Activated naive CD8-positive, alpha-beta T cell treated with anti-CD3 and anti-CD28 coated beads, Interleukin-2, amount 50 U/mL, for 24 hours (primary cell): ENCODE results near the gene CDH15.
"Not testable (repeated sequence)": the region's sequence is repeated elsewhere in the genome, so short reads cannot be mapped to it uniquely, and the experiment has no call there.

ENCODE experiments used
- ATAC-seq: fragments of 150-1000 bp; cut with Tn5 transposase; one replicate; pipeline ENCODE4 v1.10.0; 2021
- DNase-seq: peaks from one replicate; pipeline ENCODE4 v3.0.0; 2021
- H3K27ac Mint-ChIP-seq: one replicate; pipeline ENCODE4 v1.8.0; 2021; ENCODE audit warnings: mild to moderate bottlenecking, mixed read lengths
- H3K27me3 Mint-ChIP-seq: one replicate; pipeline ENCODE4 v1.8.0; 2021; ENCODE audit warnings: mixed read lengths
- H3K36me3 Mint-ChIP-seq: one replicate; pipeline ENCODE4 v1.8.0; 2021; ENCODE audit warnings: low read depth, mixed read lengths
- H3K4me1 Mint-ChIP-seq: one replicate; pipeline ENCODE4 v1.8.0; 2021; ENCODE audit warnings: mixed read lengths
- H3K4me3 Mint-ChIP-seq: one replicate; pipeline ENCODE4 v1.8.0; 2021; ENCODE audit warnings: mild to moderate bottlenecking, moderate library complexity, mixed read lengths
- H3K9me3 Mint-ChIP-seq: one replicate; pipeline ENCODE4 v1.8.0; 2021; ENCODE audit warnings: mixed read lengths

Gene CDH15

DNA sequence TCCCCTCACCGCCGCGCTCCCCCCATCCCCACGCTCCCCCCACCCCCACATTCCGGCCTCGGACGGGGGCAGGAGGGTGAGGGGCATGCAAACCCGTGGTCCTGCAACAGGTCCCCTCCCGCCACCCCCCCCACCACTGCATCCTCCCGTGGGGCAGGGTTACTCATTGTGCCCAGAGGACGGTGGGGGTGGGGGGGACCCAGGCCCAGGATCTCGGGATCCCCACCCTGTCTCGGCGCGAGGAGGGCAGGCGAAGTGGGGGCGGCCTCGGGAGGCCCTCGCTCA lies 20.3 kb downstream of the CDH15 start:
- no peak for ATAC-seq

DNA sequence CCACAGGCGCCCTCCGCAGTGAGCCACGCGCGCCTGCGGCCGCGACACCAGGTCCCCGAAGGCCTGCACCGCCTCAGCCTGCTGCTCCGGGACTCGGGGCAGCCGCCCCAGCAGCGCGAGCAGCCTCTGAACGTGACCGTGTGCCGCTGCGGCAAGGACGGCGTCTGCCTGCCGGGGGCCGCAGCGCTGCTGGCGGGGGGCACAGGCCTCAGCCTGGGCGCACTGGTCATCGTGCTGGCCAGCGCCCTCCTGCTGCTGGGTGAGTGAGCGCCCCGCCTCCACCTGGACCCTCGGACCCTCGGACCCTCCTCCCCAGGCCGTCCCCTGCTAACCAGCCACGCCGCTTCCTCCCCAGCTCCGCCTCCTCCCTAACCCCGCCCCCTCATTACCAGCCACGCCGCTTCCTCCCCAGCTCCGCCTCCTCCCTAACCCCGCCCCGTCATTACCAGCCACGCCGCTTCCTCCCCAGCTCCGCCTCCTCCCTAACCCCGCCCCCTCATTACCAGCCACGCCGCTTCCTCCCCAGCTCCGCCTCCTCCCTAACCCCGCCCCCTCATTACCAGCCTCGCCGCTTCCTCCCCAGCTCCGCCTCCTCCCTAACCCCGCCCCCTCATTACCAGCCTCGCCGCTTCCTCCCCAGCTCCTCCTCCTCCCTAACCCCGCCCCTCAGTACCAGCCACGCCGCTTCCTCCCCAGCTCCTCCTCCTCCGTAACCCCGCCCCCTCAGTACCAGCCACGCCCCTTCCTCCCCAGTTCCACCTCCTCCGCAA lies 20.8 kb downstream of the CDH15 start:
- not testable (repeated sequence) for H3K27ac Mint-ChIP-seq, H3K4me1 Mint-ChIP-seq, H3K9me3 Mint-ChIP-seq, H3K36me3 Mint-ChIP-seq, H3K27me3 Mint-ChIP-seq, H3K4me3 Mint-ChIP-seq
- ATAC-seq: peak; percentile 22
- peak; percentile 44 for DNase-seq

More for the DNA sequence above, 20.3 kb downstream of the CDH15 start:
- no peaks in the 10 kb centered on the region for H3K36me3 Mint-ChIP-seq
- no peaks in the 10 kb centered on the region for H3K27me3 Mint-ChIP-seq
- H3K9me3 Mint-ChIP-seq: no peaks in the 10 kb centered on the region
- no peaks in the 10 kb centered on the region for H3K4me1 Mint-ChIP-seq
- DNase-seq: no peak
- no peak overlapping the region for H3K27ac Mint-ChIP-seq
- H3K4me3 Mint-ChIP-seq: no peak overlapping the region

DNA sequence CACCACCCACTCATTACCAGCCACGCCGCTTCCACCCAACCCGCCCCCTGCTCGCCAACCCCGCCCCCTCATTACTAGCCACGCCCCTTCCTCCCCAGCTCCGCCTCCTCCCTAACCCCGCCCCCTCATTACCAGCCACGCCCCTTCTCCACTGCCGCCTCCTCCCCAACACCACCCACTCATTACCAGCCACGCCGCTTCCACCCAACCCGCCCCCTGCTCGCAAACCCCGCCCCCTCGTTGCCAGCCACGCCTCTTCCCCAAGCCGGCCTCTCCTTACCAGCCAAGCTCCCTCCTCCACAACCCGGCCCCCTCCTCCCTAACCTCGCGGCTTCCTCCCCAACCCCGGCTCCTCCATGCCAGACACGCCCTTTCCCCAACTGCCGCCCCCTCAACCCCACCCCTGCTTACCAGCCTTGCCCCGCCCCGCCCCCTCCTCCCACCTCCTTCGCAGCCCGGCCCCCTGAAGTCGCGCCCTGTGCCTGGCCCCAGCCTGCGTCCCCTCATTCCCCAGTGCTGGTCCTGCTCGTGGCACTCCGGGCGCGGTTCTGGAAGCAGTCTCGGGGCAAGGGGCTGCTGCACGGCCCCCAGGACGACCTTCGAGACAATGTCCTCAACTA lies 21.5 kb downstream of the CDH15 start:
- ATAC-seq (no peak), DNase-seq (peak; percentile 61)
- Mint-ChIP-seq H3K27me3 (no peaks in the 10 kb centered on the region), H3K4me1 (no peaks in the 10 kb centered on the region), H3K27ac (no peak overlapping the region), H3K9me3 (no peaks in the 10 kb centered on the region), H3K36me3 (no peaks in the 10 kb centered on the region), H3K4me3 (no peak overlapping the region)

DNA sequence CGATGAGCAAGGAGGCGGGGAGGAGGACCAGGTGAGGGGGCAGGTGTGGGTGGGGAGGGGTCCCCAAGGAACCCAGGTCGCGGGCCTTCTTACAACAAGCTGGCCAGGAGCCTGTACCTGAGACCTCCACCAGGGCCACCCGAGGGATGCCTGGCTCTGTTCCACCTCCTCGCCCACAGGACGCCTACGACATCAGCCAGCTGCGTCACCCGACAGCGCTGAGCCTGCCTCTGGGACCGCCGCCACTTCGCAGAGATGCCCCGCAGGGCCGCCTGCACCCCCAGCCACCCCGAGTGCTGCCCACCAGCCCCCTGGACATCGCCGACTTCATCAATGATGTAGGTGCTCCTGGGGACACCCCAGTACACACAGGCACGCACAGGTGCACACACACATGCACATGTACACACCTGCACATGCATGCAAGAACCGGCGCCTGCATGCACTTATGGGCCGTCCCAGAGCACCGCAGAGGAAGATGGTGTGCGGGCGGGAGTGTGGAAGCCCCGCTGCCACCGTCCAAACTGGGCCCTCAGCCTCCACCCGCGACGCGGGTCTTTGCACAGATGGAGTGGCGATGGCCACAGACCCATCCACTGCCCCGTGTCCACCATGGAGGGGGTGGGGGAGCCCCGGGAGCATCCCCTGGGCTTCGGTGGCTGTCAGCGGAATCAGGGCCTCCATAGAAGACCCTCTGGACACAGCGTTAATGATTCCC lies 22.2 kb downstream of the CDH15 start:
- ATAC-seq (no peak), DNase-seq (no peak)
- Mint-ChIP-seq H3K36me3 (no peaks in the 10 kb centered on the region), H3K9me3 (no peaks in the 10 kb centered on the region), H3K27ac (no peak overlapping the region), H3K27me3 (peaks cover under 1% of the 10 kb centered on the region), H3K4me1 (no peaks in the 10 kb centered on the region), H3K4me3 (no peak overlapping the region)

DNA sequence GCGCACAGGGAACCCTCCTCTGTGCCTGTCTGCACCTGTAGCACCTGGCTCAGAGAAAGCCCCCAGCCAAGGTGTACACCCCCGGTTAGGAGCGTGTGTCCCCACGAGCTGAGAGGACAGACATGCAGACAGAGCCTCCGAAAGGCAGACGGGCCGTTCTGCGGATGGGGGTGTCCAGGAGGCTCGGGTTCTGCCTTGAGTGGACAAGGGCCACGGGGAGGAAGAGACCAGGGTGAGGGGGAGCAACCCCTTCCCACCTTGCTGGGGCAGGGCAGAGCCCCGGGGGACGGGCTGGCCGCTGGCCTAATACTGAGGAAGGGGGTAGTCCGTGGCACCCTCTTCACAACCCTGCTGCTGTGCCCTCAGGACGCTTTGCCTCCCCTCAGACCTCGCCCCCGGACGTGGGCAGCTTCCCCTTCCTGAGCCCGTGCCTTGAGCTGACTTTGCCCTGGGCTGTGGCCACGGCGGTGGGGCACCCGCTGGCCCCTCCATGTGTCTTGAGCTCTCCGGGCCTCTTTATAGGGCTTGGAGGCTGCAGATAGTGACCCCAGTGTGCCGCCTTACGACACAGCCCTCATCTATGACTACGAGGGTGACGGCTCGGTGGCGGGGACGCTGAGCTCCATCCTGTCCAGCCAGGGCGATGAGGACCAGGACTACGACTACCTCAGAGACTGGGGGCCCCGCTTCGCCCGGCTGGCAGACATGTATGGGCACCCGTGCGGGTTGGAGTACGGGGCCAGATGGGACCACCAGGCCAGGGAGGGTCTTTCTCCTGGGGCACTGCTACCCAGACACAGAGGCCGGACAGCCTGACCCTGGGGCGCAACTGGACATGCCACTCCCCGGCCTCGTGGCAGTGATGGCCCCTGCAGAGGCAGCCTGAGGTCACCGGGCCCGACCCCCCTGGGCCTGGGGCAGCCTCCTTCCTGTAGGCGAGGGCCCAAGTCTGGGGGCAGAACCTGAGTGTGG lies 23.1 kb downstream of the CDH15 start:
- Mint-ChIP-seq H3K9me3 (no peaks in the 10 kb centered on the region), H3K27me3 (peaks cover 2% of the 10 kb centered on the region), H3K4me3 (no peak overlapping the region), H3K4me1 (no peaks in the 10 kb centered on the region), H3K27ac (no peak overlapping the region), H3K36me3 (no peaks in the 10 kb centered on the region)
- no peak for DNase-seq
- no peak for ATAC-seq

DNA sequence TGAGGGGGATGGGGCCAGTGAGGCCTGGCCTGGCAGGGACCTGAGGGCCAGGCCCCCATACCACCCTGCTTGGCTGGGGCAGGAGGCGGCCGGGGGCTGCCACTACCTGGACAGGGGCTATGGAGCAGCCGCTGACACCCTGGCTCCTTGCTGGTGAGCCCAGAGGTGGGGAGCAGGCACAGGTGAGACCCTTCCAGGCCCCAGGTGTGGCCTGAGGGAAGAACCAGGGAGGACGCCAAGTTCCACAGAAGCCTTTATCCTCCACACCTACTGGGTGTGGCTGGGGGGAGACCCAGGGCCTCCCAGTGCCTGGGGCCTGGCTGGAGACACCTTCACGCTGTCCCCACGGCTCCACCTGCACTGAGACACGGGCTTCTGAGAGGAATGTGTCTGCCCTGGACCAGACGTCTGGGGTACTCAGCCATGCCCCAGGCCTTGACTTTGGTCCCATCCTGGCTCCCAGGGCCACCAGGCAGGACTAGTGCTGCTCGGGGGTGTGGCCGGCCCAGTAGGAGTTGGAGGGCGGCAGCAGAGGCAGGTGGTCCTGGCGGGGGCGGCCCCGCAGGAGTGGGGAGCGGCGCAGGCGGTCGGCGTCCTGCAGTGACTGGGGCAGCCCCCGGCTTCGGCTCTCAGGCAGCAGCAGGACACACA lies 24.1 kb downstream of the CDH15 start:
- H3K36me3 Mint-ChIP-seq: no peaks in the 10 kb centered on the region
- no peaks in the 10 kb centered on the region for H3K9me3 Mint-ChIP-seq
- H3K27ac Mint-ChIP-seq: no peak overlapping the region
- H3K4me3 Mint-ChIP-seq: no peak overlapping the region
- H3K27me3 Mint-ChIP-seq: peaks cover 10% of the 10 kb centered on the region
- H3K4me1 Mint-ChIP-seq: peaks cover 6% of the 10 kb centered on the region
- no peak for ATAC-seq
- no peak for DNase-seq

DNA sequence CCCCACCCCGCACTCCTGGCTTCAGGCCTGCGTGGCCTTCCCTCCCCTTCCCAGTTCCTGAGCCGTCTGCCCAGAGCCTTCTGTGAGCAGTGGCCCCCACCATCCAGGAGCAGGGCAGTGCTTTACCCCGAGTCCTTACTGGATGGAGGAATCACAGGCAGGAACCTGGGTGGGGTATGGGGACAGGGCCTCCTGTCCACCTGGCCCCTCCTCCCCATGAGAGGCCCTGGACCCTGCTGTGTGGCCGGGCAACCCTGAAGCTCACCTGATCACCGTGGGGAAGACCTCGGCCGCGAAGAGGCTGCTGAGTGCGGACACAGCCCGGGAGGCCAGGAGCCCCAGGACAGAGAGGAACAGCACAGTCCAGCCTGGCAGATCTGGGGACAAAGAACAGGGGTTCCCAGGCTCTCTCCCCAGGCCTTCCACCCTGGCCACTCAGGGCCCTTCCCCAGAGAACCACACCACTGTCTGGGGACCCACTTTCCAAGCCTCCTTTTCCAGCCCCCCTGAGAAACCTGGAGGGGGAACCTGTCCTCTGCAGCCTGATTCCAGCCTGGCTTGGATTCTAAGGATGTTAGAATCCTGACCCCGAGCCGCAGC lies 25.6 kb downstream of the CDH15 start:
- DNase-seq: no peak
- H3K27me3 Mint-ChIP-seq: peaks cover 13% of the 10 kb centered on the region
- no peak overlapping the region for H3K27ac Mint-ChIP-seq
- H3K9me3 Mint-ChIP-seq: no peaks in the 10 kb centered on the region
- H3K4me3 Mint-ChIP-seq: no peak overlapping the region
- no peak for ATAC-seq
- no peaks in the 10 kb centered on the region for H3K36me3 Mint-ChIP-seq
- H3K4me1 Mint-ChIP-seq: peaks cover 9% of the 10 kb centered on the region

DNA sequence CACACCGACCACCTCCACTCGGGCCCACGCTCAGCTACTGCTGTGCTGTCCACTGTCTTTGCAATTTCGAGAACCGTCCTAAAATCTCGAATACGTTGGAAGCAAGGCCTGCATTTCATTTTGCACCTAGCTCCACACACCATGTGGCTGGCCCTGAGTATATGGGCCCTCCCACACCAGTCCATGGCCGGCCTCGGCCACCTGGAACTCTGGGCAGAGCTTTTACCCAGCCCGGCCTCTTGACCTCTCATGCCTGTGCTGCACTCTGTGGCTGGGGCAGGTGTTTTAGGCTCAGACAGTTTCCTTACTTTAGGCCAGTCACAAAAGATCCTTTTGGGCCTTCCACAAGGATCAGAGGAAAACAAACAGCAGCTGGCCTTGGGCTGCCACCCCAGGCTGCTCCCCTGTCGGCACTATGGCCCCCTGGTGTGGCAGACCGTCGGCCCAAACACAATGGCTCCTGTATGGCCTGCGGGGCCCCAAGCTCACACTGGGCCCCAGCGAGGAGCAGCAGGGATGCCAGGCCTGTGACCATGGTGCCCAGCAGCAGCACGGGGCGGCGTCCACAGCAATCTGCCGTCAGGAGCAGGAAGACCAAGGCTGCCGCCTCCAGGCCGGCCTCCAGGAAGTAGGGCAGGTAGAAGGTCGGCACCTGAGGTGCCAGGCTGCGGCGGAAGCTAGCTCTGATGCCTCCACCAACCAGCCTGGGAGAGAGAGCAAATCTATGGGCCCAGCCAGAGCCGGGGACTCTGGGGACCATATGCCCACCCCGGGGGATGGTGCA lies 26.3 kb downstream of the CDH15 start:
- H3K4me3 Mint-ChIP-seq: no peak overlapping the region
- ATAC-seq (no peak), DNase-seq (no peak)
- H3K27ac Mint-ChIP-seq: no peak overlapping the region
- H3K9me3 Mint-ChIP-seq: no peaks in the 10 kb centered on the region
- H3K27me3 Mint-ChIP-seq: peaks cover 19% of the 10 kb centered on the region
- H3K4me1 Mint-ChIP-seq: peaks cover 14% of the 10 kb centered on the region
- H3K36me3 Mint-ChIP-seq: peaks cover 2% of the 10 kb centered on the region

DNA sequence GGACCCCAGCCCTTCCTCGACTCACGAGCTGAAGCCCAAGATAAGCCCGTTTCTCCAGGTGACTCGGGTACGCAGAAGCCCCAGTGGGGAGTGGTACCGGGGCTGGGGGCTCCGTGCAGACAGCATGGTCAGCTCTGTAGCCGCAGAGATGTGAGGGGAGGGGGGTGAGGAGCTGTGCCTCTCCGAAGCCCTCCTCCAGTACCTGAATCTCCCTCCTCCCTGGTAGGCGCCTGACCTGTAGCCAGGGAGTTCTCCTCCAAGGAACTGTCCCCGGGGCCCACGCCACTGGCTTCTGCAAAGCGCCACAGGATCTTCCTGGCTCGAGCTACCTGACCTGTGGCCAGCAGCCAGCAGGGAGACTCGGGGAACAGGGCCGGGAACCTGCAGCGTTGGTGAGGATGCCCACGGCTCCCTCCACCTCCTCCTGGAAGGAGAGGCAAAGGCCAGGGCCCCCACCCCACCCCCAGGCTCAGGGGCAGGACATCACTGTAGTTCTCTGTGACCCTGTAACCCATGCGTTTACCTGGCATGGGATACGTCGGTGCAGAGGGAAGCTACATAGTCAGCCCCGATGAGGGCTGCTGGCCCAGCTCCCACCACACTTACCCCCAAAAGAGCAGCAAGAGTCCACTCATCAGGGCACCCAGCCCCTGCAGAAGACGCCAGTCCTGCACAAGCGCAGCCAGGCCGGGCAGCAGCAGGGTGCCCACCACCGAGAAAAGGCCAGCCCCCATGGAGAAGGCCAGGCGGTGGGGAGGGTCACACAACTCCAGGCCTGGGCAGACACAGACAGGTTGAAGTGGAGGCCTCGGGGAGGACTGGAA lies 27.1 kb downstream of the CDH15 start:
- Mint-ChIP-seq H3K4me1 (peaks cover 15% of the 10 kb centered on the region), H3K4me3 (no peak overlapping the region), H3K9me3 (no peaks in the 10 kb centered on the region), H3K27ac (no peak overlapping the region), H3K36me3 (peaks cover 2% of the 10 kb centered on the region), H3K27me3 (peaks cover 27% of the 10 kb centered on the region)
- DNase-seq (no peak), ATAC-seq (no peak)

DNA sequence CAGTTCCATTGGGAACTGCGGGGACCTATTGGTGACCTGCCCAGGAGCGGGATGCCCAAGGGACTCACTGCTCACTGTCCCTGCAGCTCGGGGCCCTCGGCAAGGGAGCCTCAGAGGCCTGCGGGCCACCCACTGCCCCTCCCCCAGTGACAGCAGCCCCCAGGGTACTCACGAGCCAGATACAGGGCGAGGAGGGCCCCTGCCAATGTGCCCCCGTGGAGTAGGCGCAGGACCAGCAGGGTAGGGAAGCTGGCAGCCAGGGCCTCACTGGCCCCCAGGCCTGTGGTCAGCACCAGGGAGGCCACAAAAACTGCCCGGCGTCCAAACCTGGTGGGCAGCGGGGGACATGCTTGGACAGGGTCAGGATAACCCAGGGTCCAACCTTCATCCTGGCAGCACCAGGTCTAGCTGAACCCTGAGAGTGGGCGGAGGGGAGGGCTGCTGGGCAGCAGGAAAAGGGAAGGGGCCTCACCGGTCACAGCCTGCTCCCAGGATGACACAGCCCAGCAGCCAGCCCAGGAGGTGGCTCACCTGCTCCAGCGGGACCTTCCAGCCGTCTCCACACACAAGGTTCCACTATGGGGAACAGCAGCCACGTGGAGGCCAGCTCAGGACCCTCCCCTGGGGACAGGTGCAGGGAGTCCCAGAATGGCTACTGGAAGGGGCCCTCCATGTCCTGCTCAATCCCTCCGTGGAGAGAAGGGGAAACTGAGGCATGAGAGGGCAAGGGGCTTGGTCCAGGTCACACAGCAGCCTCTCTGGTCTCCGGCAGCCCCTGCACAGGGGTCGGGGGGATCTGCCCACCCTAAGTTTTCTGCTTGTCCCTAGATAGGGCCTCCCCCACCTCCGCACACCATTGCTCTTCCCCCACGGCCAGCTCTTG lies 27.9 kb downstream of the CDH15 start:
- DNase-seq (no peak), ATAC-seq (no peak)
- Mint-ChIP-seq H3K4me1 (peaks cover 15% of the 10 kb centered on the region), H3K4me3 (no peak overlapping the region), H3K36me3 (peaks cover 2% of the 10 kb centered on the region), H3K27me3 (peaks cover 36% of the 10 kb centered on the region), H3K27ac (no peak overlapping the region), H3K9me3 (no peaks in the 10 kb centered on the region)

DNA sequence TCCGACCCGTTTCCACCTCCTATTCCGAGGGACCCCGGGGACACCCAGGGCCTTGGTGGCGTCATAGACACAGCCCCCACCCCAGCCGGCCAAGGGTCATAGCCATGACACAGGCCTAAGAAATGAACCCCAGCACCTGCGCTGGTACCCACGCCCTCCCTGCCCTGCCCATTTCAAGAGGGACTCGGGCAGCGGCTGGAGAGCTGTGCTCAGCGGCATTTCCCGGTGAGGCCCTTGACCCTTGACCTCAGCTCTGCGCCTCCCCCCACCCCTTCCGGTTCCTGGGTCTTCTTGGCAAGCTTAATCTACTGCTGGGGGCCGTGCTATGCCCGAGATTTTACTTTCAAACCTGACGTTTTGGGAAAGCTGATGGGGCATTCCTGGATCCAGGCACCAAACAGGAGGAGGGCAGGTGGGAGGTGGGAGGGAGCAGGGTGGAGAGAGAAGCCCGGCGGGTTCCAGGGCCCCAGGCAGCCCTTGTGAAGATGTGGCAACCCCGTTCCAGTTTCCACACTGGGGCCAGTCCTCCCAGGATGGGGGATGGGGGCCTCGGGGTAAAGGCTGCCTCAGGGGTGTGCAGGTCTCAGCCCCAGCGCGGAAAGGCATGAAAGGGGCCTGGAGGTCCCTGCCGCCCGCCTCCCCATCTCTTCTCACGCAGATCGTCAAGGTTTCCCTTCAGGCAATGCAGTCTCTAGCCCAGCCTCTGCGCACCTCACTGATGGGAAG lies 28.7 kb downstream of the CDH15 start, which contains the start of gene SLC22A31:
SLC22A31 (minus strand) TSS at position 414 of the 726 bp plus-strand sequence; CDS start at position 378, 36 bp downstream.
- Mint-ChIP-seq H3K27me3 (peaks cover 39% of the 10 kb centered on the region), H3K4me1 (peaks cover 15% of the 10 kb centered on the region), H3K36me3 (peaks cover 2% of the 10 kb centered on the region), H3K9me3 (no peaks in the 10 kb centered on the region), H3K4me3 (peak within 1 kb of the TSS; percentile 11), H3K27ac (no peak within 1 kb of the TSS)
- ATAC-seq: no peak
- no peak for DNase-seq
